Body of pancreas (tissue), 4 donors: ENCODE data around the gene RBMX2. TPM values are rescaled to one million over a fixed set of nuclear protein-coding genes. Genes with fewer than 3 reads are reported as not detected.

Experiments used
- ATAC-seq: fragments of 150-250 bp; one replicate; pipeline ENCODE4 v1.9.1; 2016
- DNase-seq, 4 donors: peaks; one replicate each; pipeline ENCODE4 v3.0.0-alpha.2; 2019
- H3K27ac ChIP-seq, 4 donors: fragments of 200-600 bp; sonication (generic); 1 replicate in 3 of 4; 2 replicates in 1 of 4; pipeline versions ENCODE4 v1.5.1 to v1.6.1; 2016 to 2019; ENCODE audit warnings: mild to moderate bottlenecking in 1 of 4, mixed read lengths in 1 of 4, moderate library complexity in 1 of 4
- H3K27me3 ChIP-seq, 2 donors: fragments of 200-600 bp; sonication (generic); one replicate each; pipeline ENCODE4 v1.6.0; 2016; ENCODE audit warnings: mild to moderate bottlenecking in 1 of 2
- H3K36me3 ChIP-seq, 2 donors: fragments of 200-600 bp; sonication (generic); replicated peaks in 1 of 2; 2 replicates each; pipeline ENCODE4 v1.5.1; 2016; ENCODE audit warnings: low read depth in 2 of 2; ENCODE audit not compliant: insufficient read depth in 1 of 2
- H3K4me1 ChIP-seq: fragments of 200-600 bp; sonication (generic); one replicate; pipeline ENCODE4 v1.6.0; 2016
- H3K4me3 ChIP-seq, 2 donors: fragments of 200-600 bp; sonication (generic); 1 replicate in 1 of 2; 2 replicates in 1 of 2; pipeline ENCODE4 v1.5.1; 2016 to 2019
- H3K9me3 ChIP-seq, 3 donors: fragments of 200-600 bp; sonication (generic); 1 replicate in 2 of 3; 2 replicates in 1 of 3; pipeline ENCODE4 v1.5.1; 2016
- CTCF ChIP-seq, 7 experiments: fragments of 450-650 bp in 4 of 7; fragments of 200-600 bp in 3 of 7; sonication (generic) in 3 of 7; IDR thresholded peaks; one replicate each; pipeline ENCODE4 v1.5.1; 2016 to 2019; ENCODE audit warnings: antibody characterized with exemption in 7 of 7
- POLR2A ChIP-seq, 3 donors: fragments of 450-650 bp; IDR thresholded peaks; one replicate each; pipeline ENCODE4 v1.6.1; 2016; ENCODE audit warnings: antibody characterized with exemption in 3 of 3, mild to moderate bottlenecking in 2 of 3
- WGBS, 2 donors: methylation state at CpG; one replicate each; pipeline ENCODE4 v1.1.5; 2017; 5-methylcytosine and 5-hydroxymethylcytosine counted together
- intact Hi-C: fragments of 100-400 bp; cut with DNase I; formaldehyde crosslinking; loops from one replicate; pipeline ENCODE4 v1.15.1; 2023
- total RNA-seq, 2 donors: library from RNA; depleted of rRNA; stranded (reverse); fragments of >200 nt; gene quantifications; one replicate each; pipeline ENCODE4 v1.1.0, GENCODE V29; 2016

Gene RBMX2
- total RNA-seq, 2 donors from 2014 or later = 7.0 to 13.2 TPM

GRCh38 chrX:130414800-130415199 lies 13.0 kb downstream of the RBMX2 start:
- no peak overlapping the region for H3K27ac ChIP-seq
- DNase-seq = no peak
- intact Hi-C loops = no loop called here
- no peak for ATAC-seq
- peaks cover 0 to 1% of the 10 kb centered on the region in 2 donors for H3K36me3 ChIP-seq
- H3K27me3 ChIP-seq = no peaks in the 10 kb centered on the region
- H3K4me3 ChIP-seq = no peak overlapping the region
- no peaks in the 10 kb centered on the region for H3K9me3 ChIP-seq
- WGBS, 2 donors = 91 to 100% methylated on average over 3 to 5 of the region's 5 CpGs
- TF ChIP-seq CTCF (IDR thresholded peaks at IDR 0.05) (no peak), POLR2A (IDR thresholded peaks at IDR 0.05) (no peak)
- H3K4me1 ChIP-seq = no peaks in the 10 kb centered on the region

GRCh38 chrX:130415201-130415600 lies 13.4 kb downstream of the RBMX2 start:
- Histone ChIP-seq H3K36me3 (peaks cover 0 to 1% of the 10 kb centered on the region in 2 donors), H3K27ac (no peak overlapping the region), H3K27me3 (no peaks in the 10 kb centered on the region), H3K4me1 (no peaks in the 10 kb centered on the region), H3K9me3 (no peaks in the 10 kb centered on the region), H3K4me3 (no peak overlapping the region)
- ATAC-seq (no peak), DNase-seq (no peak)
- TF ChIP-seq POLR2A (IDR thresholded peaks at IDR 0.05) = no peak
- TF ChIP-seq CTCF (IDR thresholded peaks at IDR 0.05) = no peak
- WGBS, 2 donors = 82 to 83% methylated on average over 6 to 7 of the region's 7 CpGs
- intact Hi-C loops = no loop called here

DNA sequence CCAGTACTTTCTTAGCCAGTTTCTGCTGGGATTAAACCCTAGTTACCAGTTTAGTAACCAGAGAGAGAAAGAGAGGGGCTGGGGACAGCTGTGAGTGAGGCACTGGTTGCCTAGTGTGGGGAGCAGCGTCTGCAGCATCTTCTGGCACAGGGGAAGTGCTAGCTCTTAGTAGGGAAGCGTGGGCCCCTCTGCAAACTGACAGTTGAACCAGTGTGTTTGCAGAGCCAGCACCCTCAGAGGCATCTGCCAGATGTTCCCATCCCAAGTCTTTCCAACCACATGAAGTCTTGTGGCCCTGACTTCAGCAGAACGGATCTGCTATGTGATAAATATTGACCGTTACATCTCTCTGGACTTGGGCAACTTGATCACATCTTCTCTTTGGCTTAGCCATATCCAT lies 15.0 kb downstream of the RBMX2 start:
- intact Hi-C loops = no loop called here
- Histone ChIP-seq H3K27me3 (no peaks in the 10 kb centered on the region), H3K27ac (no peak overlapping the region), H3K9me3 (no peaks in the 10 kb centered on the region), H3K36me3 (no peaks in the 10 kb centered on the region), H3K4me1 (no peaks in the 10 kb centered on the region), H3K4me3 (no peak overlapping the region)
- TF ChIP-seq POLR2A (IDR thresholded peaks at IDR 0.05) (no peak), CTCF (IDR thresholded peaks at IDR 0.05) (no peak)
- 89% methylated on average over 4 of the region's 4 CpGs; no CpG with 5 or more reads in 1 of the 2 donors for whole genome bisulfite sequencing, 2 donors
- ATAC-seq (no peak), DNase-seq (no peak)

DNA sequence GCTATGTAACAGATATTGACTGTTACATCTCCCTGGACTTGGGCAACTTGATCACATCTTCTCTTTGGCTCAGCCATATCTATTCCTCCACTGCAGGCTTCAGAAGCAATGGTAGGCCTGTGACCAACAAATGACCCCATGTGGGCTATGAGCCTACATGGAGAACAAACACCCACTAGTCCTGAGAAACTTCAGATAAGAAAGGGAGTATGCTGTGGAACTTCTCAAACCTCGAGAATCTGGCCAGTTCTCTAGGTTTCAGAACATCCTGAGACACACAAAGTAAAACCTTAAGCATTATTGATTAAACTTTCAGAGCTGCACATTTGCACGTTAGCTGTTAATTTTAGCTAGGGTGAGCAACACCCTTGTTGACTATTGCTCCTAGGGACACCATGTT lies 16.3 kb downstream of the RBMX2 start:
- intact Hi-C loops = no loop called here
- DNase-seq = no peak
- H3K36me3 ChIP-seq = no peaks in the 10 kb centered on the region

More for the DNA sequence above, 16.3 kb downstream of the RBMX2 start:
- 43 to 50% methylated on average over 2 of the region's 2 CpGs for WGBS, 2 donors
- no peaks in the 10 kb centered on the region for H3K4me1 ChIP-seq
- no peak for ATAC-seq
- TF ChIP-seq POLR2A (IDR thresholded peaks at IDR 0.05) (no peak), CTCF (IDR thresholded peaks at IDR 0.05) (no peak)
- no peaks in the 10 kb centered on the region for H3K27me3 ChIP-seq
- no peak overlapping the region for H3K4me3 ChIP-seq
- H3K27ac ChIP-seq = no peak overlapping the region
- H3K9me3 ChIP-seq = no peaks in the 10 kb centered on the region
